Posterior vena cava (tissue), 2 donors: ENCODE results near the gene WNT3A. TPM values are rescaled to one million over a fixed set of nuclear protein-coding genes. Genes with fewer than 3 reads are reported as not detected.

ENCODE experiments used
- DNase-seq: peaks from one replicate; pipeline ENCODE4 v3.0.0-alpha.2; 2020; ENCODE audit warnings: low spot score
- intact Hi-C, 2 donors: fragments of 100-400 bp; cut with DNase I; formaldehyde crosslinking; loops; one replicate each; pipeline versions ENCODE4 v1.14.1 to v1.14.2; 2022 to 2023
- total RNA-seq, 2 donors: library from RNA; stranded (reverse); fragmentation: NEBNext Ultra II Directional; extraction: Animal tissue kit (Norgen Biotek cat#: 25700); gene quantifications; one replicate each; pipeline ENCODE4 v1.2.1, GENCODE V29; 2021
- donor health status: DM: yes; HTN: yes; CAD: no.
- donor health status: DM: yes; HTN: yes; CAD: no.

The WNT3A gene
- total RNA-seq, 2 donors from 2014 or later = not detected

- intact Hi-C loops = no loop called here
Measured at GRCh38 chr1:228042508-228042907, 35.7 kb downstream of the WNT3A start.

GRCh38 chr1:228043281-228043848, 36.6 kb downstream of the WNT3A start:
- intact Hi-C loops = no loop called here
- DNase-seq = peak; percentile 46

More at GRCh38 chr1:228042508-228042907, 35.7 kb downstream of the WNT3A start:
- no peak for DNase-seq

- intact Hi-C loops = no loop called here
- DNase-seq = no peak
Measured at GRCh38 chr1:228044961-228045360, 38.2 kb downstream of the WNT3A start.

- intact Hi-C loops = no loop called here
- DNase-seq = no peak
Measured at GRCh38 chr1:228045405-228045804, 38.6 kb downstream of the WNT3A start.

- peak; percentile 18 for DNase-seq
- intact Hi-C loops = no loop called here
Measured at GRCh38 chr1:228045871-228046270, 39.1 kb downstream of the WNT3A start.

GRCh38 chr1:228046421-228047182, 39.8 kb downstream of the WNT3A start:
- intact Hi-C loops = no loop called here
- peak; percentile 40 for DNase-seq

GRCh38 chr1:228047183-228047466, 40.3 kb downstream of the WNT3A start:
- peak; percentile 60 for DNase-seq
- intact Hi-C loops = no loop called here

GRCh38 chr1:228048120-228048519, 41.3 kb downstream of the WNT3A start:
- DNase-seq = no peak
- intact Hi-C loops = no loop called here

- DNase-seq = peak; percentile 73
- intact Hi-C loops = no loop called here
Measured at GRCh38 chr1:228048659-228049298, 42.0 kb downstream of the WNT3A start.

GRCh38 chr1:228050571-228051231, 43.9 kb downstream of the WNT3A start:
- peak; percentile 78 for DNase-seq
- intact Hi-C loops = no loop called here

GRCh38 chr1:228058172-228058948, 51.6 kb downstream of the WNT3A start:
- DNase-seq = peak; percentile 62
- intact Hi-C loops = no loop called here

GRCh38 chr1:228058949-228059633, 52.3 kb downstream of the WNT3A start:
- intact Hi-C loops = no loop called here
- peak; percentile 81 for DNase-seq

- intact Hi-C loops = no loop called here
- peak; percentile 82 for DNase-seq
Measured at GRCh38 chr1:228059634-228060457, 53.0 kb downstream of the WNT3A start.

GRCh38 chr1:228060458-228061190, 53.8 kb downstream of the WNT3A start:
- intact Hi-C loops = no loop called here
- DNase-seq = peak; percentile 70

GRCh38 chr1:228061411-228062084, 54.8 kb downstream of the WNT3A start:
- peak; percentile 69 for DNase-seq
- intact Hi-C loops = no loop called here

GRCh38 chr1:228062085-228062791, 55.4 kb downstream of the WNT3A start:
- DNase-seq = peak; percentile 76

More at GRCh38 chr1:228062085-228062791, 55.4 kb downstream of the WNT3A start:
- intact Hi-C loops = no loop called here
